Activated CD8-positive, alpha-beta memory T cell treated with anti-CD3 and anti-CD28 coated beads for 36 hours (primary cell): ENCODE results near the gene ARSI. TPM values are rescaled to one million over a fixed set of nuclear protein-coding genes. Genes with fewer than 3 reads are reported as not detected.

ENCODE experiments used
- CTCF ChIA-PET: fragments of 350-600 bp; sonication (Branson Sonifier 250); formaldehyde crosslinking; loops from one replicate; lab custom pipeline; 2021; ENCODE audit warnings: antibody characterized with exemption; lab: Charles Lee
- POLR2A ChIA-PET: fragments of 350-600 bp; sonication (Branson Sonifier 250); formaldehyde crosslinking; loops from one replicate; lab custom pipeline; 2021; ENCODE audit warnings: antibody characterized with exemption; lab: Charles Lee
- total RNA-seq, 2 experiments: library from RNA; stranded (reverse); gene quantifications; one replicate each; pipeline ENCODE4 v1.2.3, GENCODE V29; 2021

The ARSI gene
- not detected for total RNA-seq

- POLR2A ChIA-PET, result no interaction called here
- CTCF ChIA-PET, result interaction anchor here (0.7 kb wide), 1 partner anchor 312 kb away, joined by 3 read pairs; no protein-coding TSS in a partner anchor
Observed at GRCh38 chr5:150302301-150303069, at the start of gene ARSI. ARSI (minus strand) TSS chr5:150302905; CDS start chr5:150302373, 532 bp downstream.

GRCh38 chr5:150350524-150351344, 48.0 kb upstream of the ARSI start:
- ChIA-PET CTCF (interaction anchor here (0.5 to 1.6 kb wide), 5 partner anchors 27 to 188 kb away, joined by 3 to 5 read pairs (median 4); no protein-coding TSS in a partner anchor), POLR2A (no interaction called here)

GRCh38 chr5:150349681-150350275, 47.1 kb upstream of the ARSI start:
- ChIA-PET POLR2A (no interaction called here), CTCF (interaction anchor here (0.9 to 1.6 kb wide), 4 partner anchors 11 to 100 kb away, joined by 4 read pairs; partner anchors contain the start of gene RPS14)

- POLR2A ChIA-PET, result no interaction called here
- CTCF ChIA-PET, result no interaction called here
Observed at GRCh38 chr5:150347451-150347850, 44.7 kb upstream of the ARSI start.

GRCh38 chr5:150347003-150347402, 44.3 kb upstream of the ARSI start:
- ChIA-PET POLR2A (no interaction called here), CTCF (no interaction called here)

GRCh38 chr5:150346592-150346991, 43.9 kb upstream of the ARSI start:
- POLR2A ChIA-PET, result no interaction called here
- CTCF ChIA-PET, result no interaction called here

GRCh38 chr5:150345716-150346115, 43.0 kb upstream of the ARSI start:
- CTCF ChIA-PET, result no interaction called here
- POLR2A ChIA-PET, result no interaction called here

GRCh38 chr5:150343994-150344631, 41.4 kb upstream of the ARSI start:
- ChIA-PET POLR2A (no interaction called here), CTCF (no interaction called here)

- ChIA-PET CTCF (no interaction called here), POLR2A (no interaction called here)
Observed at GRCh38 chr5:150342583-150342982, 39.9 kb upstream of the ARSI start.

- CTCF ChIA-PET, result no interaction called here
- POLR2A ChIA-PET, result no interaction called here
Observed at GRCh38 chr5:150341989-150342388, 39.3 kb upstream of the ARSI start.

GRCh38 chr5:150341331-150341730, 38.6 kb upstream of the ARSI start:
- CTCF ChIA-PET, result no interaction called here
- POLR2A ChIA-PET, result no interaction called here

- ChIA-PET CTCF (no interaction called here), POLR2A (no interaction called here)
Observed at GRCh38 chr5:150340614-150341255, 38.0 kb upstream of the ARSI start.

GRCh38 chr5:150339841-150340240, 37.1 kb upstream of the ARSI start:
- POLR2A ChIA-PET, result no interaction called here
- CTCF ChIA-PET, result interaction anchor here (0.6 kb wide), 1 partner anchor 638 kb away, joined by 4 read pairs; no protein-coding TSS in a partner anchor

GRCh38 chr5:150339165-150339564, 36.5 kb upstream of the ARSI start:
- CTCF ChIA-PET, result interaction anchor here (0.8 kb wide), 1 partner anchor 11 kb away, joined by 4 read pairs; no protein-coding TSS in a partner anchor
- POLR2A ChIA-PET, result interaction anchor here (0.6 kb wide), 1 partner anchor 311 kb away, joined by 4 read pairs; no protein-coding TSS in a partner anchor

GRCh38 chr5:150338546-150338945, 35.8 kb upstream of the ARSI start:
- POLR2A ChIA-PET, result interaction anchor here (0.6 kb wide), 1 partner anchor 311 kb away, joined by 4 read pairs; no protein-coding TSS in a partner anchor
- CTCF ChIA-PET, result interaction anchor here (0.6 to 0.8 kb wide), 3 partner anchors 11 to 209 kb away, joined by 3 to 4 read pairs (median 3); no protein-coding TSS in a partner anchor

GRCh38 chr5:150335778-150336177, 33.1 kb upstream of the ARSI start:
- ChIA-PET POLR2A (no interaction called here), CTCF (no interaction called here)

- CTCF ChIA-PET, result no interaction called here
- POLR2A ChIA-PET, result no interaction called here
Observed at GRCh38 chr5:150333400-150333799, 30.7 kb upstream of the ARSI start.
